ENCODE measurements around the gene IFNA6. TPM values are rescaled to one million over a fixed set of nuclear protein-coding genes. Genes with fewer than 3 reads are reported as not detected.

IFNA6 gene
- total RNA-seq, 2 donors from 2014 or later, result 0.34 TPM; not detected in 1

GRCh38 chr9:21314152-21314551 lies 36.5 kb downstream of the IFNA6 start:
- Histone ChIP-seq H3K36me3 (no peaks in the 10 kb centered on the region), H3K27ac (no peak overlapping the region), H3K4me1 (replicated peaks) (peaks cover 10% of the 10 kb centered on the region), H3K9me3 (no peaks in the 10 kb centered on the region), H3K27me3 (replicated peaks; ENCODE audit: insufficient read depth) (no peaks in the 10 kb centered on the region), H3K4me3 (no peak overlapping the region)
- intact Hi-C loops (cut with DNase I), result no loop called here
- no peak for DNase-seq (ENCODE audit: low spot score)
- 93% methylated on average over 2 of the region's 2 CpGs for WGBS
- TF ChIP-seq POLR2A (IDR thresholded peaks at IDR 0.05) (no peak), POLR2AphosphoS5 (IDR thresholded peaks at IDR 0.05) (no peak)

GRCh38 chr9:21311889-21312288 lies 38.8 kb downstream of the IFNA6 start:
- DNase-seq (ENCODE audit: low spot score), result no peak
- intact Hi-C loops (cut with DNase I), result no loop called here
- no peaks in the 10 kb centered on the region for H3K27me3 ChIP-seq (replicated peaks; ENCODE audit: insufficient read depth)
- H3K36me3 ChIP-seq, result no peaks in the 10 kb centered on the region
- TF ChIP-seq POLR2A (IDR thresholded peaks at IDR 0.05), result no peak
- no peak for TF ChIP-seq CTCF (IDR thresholded peaks at IDR 0.05)
- TF ChIP-seq POLR2AphosphoS5 (IDR thresholded peaks at IDR 0.05), result no peak
- H3K4me3 ChIP-seq, result no peak overlapping the region
- peaks cover 9% of the 10 kb centered on the region for H3K4me1 ChIP-seq (replicated peaks)
- H3K27ac ChIP-seq, result no peak overlapping the region
- 90% methylated on average over 1 of the region's 1 CpG for WGBS
- H3K9me3 ChIP-seq, result no peaks in the 10 kb centered on the region

DNA sequence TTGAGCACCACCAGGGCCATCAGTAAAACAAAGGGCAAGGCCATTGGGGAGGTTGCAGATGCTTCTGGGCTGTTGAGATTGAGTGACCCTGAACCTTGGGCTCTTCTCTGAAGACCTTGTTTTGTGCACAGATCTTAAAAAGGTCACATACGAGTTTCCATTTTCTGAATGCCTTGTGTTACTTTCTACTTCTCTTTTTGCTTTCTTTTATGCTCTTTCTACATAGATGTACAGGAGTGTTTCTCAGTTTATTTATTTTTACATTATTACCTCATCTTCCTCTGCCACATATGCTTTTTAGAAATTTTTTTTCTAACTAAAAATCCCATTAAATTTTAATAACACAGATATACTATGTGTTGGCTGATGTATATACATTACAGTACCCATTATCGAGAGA lies 45.5 kb downstream of the IFNA6 start, which contains the start of gene IFNA5:
TSS of gene IFNA5 (minus strand) at position 101 of the 400 bp plus-strand sequence. CDS start at position 44, 57 bp downstream.
- Histone ChIP-seq H3K9me3 (no peaks in the 10 kb centered on the region), H3K27ac (no peak within 1 kb of the TSS), H3K36me3 (no peaks in the 10 kb centered on the region), H3K4me3 (no peak within 1 kb of the TSS), H3K4me1 (replicated peaks) (no peaks in the 10 kb centered on the region), H3K27me3 (replicated peaks; ENCODE audit: insufficient read depth) (no peaks in the 10 kb centered on the region)
- TF ChIP-seq POLR2A (IDR thresholded peaks at IDR 0.05) (no peak), POLR2AphosphoS5 (IDR thresholded peaks at IDR 0.05) (no peak), CTCF (IDR thresholded peaks at IDR 0.05) (no peak)
- WGBS, result 82% methylated on average over 2 of the region's 2 CpGs
- DNase-seq (ENCODE audit: low spot score), result no peak
- intact Hi-C loops (cut with DNase I), result no loop called here

Other genes with a start within 250 kb of the IFNA6 start
- gene IFNW1, start 209.1 kb downstream of the IFNA6 start, total RNA-seq, result not detected
- gene IFNA21, start 184.2 kb downstream of the IFNA6 start, total RNA-seq, result not detected
- gene IFNA4, start 163.3 kb downstream of the IFNA6 start, total RNA-seq, result not detected
- not detected for gene IFNA7, start 148.7 kb downstream of the IFNA6 start, total RNA-seq
- gene IFNA10, start 143.7 kb downstream of the IFNA6 start, total RNA-seq, result not detected
- gene IFNA16, start 133.6 kb downstream of the IFNA6 start, total RNA-seq, result not detected
- not detected for gene IFNA17, start 122.7 kb downstream of the IFNA6 start, total RNA-seq
- not detected for gene IFNA14, start 110.9 kb downstream of the IFNA6 start, total RNA-seq
- not detected for gene IFNA5, start 45.6 kb downstream of the IFNA6 start, total RNA-seq
- 10 to 100 TPM; 21.4 to 31.4 TPM for gene KLHL9, start 15.5 kb downstream of the IFNA6 start, total RNA-seq
- not detected for gene IFNA13, start 17.2 kb upstream of the IFNA6 start, total RNA-seq
- not detected for gene IFNA2, start 34.5 kb upstream of the IFNA6 start, total RNA-seq
- gene IFNA8, start 58.2 kb upstream of the IFNA6 start, total RNA-seq, result not detected
- gene IFNA1, start 89.6 kb upstream of the IFNA6 start, total RNA-seq, result not detected
- not detected for gene IFNE, start 131.4 kb upstream of the IFNA6 start, total RNA-seq

Measured in prostate gland (tissue), 2 donors.